Activated CD4-positive, alpha-beta T cell treated with anti-CD3 and anti-CD28 coated beads, Interleukin-2, amount 50 U/mL, for 4 hours (primary cell): ENCODE results near the gene SEMA3C.

Source experiments
- DNase-seq, 2 experiments: peaks; one replicate each; pipeline ENCODE4 v3.0.0-alpha.2; 2020

SEMA3C gene

DNA sequence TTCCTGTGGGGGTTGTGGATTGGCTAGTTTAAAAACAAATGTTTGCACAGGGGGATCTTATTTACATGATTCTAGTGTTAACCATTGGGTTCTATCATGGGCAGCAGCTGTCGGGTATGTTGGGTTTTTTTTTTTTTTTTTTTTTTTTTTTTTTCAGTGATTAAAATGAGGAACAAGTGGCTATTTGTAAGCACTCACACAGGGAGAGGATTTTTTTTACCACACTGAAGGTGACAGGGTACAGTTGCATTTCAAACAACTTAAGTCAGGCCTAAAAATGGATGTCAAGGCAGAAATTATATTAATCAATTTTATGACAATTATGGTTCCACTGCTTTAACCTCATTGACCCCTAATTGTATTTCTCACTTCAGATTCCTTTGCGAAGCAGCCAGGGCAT, 187.6 kb downstream of the SEMA3C start:
- no peak for DNase-seq

DNA sequence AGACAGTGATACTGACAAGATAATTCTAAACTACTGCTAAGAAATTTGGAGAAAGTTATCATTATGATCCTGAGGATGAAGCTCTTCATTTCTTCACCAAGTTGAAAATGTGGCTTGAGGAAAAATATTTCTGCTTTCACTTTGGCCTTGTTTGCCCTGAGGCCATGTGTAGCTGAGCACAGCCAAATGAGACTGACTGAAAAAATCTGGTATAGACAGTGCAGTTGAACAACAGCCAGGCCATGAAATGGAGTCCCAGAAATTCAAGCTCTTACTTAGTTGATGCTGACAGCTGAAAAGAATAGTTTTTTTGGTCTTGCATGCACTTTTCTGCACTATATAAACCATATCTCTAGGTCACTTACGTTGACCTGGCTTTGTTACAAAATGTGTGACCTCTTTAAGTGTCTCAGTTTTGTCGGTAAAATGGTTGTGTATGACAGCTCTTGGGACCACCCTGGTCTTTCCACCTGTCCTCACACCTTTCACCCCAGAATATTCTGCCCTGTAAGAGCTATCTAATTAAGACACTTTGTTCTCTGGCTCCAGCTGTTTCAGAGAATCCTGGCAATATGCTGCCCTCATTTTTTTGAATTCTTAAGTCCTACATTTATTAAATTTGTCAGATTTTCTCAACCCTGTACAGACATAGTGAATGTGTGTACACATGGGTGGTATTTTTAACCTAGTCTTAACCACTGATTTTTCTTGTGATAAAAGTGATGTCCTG, 189.1 kb downstream of the SEMA3C start:
- DNase-seq = no peak

DNA sequence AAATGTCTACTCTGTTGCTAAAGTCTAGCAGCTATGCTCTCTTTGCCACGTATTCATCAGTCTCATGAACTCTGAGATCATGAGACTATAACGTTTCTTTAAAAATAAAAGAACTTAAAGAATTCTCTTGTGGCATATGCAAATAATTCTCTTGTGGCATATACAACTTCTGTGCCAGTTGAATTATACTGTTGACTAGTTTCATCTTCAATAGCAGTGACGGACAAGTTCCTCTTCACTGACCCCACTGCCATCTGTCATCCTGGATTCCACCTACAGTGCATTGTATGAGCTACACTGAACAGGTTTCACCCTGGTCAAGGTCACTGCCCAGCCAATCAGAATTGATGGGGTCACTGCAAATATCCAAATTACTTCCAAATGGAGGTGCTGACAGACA, 192.2 kb downstream of the SEMA3C start:
- no peak for DNase-seq

DNA sequence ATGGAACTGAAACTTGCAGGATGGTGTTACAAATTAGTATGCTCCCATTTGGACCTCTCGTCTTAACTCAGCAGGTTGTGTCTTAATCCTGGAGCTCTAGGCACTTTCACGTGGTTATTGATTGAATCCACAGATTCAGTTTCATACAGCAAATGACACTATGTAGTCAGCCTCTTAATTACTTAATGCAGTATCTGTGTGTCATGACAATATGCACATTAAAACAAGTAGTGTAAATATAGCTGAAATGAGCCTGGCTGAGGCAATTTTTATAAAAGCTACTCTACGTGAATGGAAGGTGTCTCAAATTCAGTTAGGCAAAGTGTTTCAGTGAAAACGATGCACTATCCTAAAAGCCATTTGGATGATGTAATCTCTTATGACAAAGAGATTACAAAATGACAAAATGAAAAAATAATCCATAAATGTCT, 193.7 kb downstream of the SEMA3C start:
- no peak for DNase-seq

GRCh38 chr7:80724249-80724871, 194.5 kb downstream of the SEMA3C start:
- no peak for DNase-seq

DNA sequence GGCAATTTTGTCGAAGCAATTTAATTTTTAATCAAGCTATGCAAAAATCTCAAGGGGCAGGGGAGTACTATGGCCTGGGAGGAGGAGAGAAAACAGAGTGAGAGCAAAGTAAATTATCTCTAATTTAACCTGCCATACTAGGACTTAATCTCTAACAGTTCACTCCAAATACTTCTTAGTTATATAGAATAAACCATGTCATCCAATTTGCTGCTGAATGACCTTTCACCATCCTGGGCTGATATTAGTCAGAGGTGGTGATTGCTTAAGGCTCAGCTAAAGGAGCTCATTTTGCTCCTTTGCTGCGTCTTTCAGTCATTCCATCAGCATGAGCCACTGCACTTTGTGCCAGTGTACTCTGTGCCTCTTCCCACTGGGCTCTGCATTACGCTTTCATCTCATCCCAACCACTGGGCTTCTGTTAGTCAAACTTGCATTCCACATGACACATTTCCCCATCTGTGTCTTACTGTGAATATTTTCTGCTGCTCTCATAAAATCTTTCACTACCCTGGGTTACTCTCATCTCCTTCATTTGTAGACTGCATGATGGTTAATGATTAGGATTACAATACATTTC, 196.1 kb downstream of the SEMA3C start:
- DNase-seq = no peak

GRCh38 chr7:80721883-80722615, 196.8 kb downstream of the SEMA3C start:
- no peak for DNase-seq

GRCh38 chr7:80720146-80720545, 198.7 kb downstream of the SEMA3C start:
- no peak for DNase-seq

GRCh38 chr7:80719261-80719660, 199.6 kb downstream of the SEMA3C start:
- no peak for DNase-seq

DNA sequence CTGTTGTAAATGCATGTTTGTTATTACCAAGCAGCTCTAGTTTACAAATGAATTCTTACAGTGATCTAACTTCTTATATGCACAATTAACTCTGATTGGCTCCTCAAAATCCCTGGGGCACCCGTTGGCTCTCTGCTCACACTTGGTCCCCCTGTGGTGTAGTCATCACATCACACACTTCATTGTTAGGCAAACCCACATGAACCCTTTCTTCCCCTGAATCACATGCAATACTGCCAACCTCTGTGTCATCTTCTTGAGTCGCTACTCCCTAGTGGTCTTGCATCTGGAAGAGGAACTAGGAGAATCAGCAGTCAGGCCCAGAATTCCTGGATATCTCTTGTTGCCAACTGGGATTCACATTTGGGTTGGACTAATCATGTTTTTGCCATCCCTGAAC, 207.3 kb downstream of the SEMA3C start:
- DNase-seq = no peak

DNA sequence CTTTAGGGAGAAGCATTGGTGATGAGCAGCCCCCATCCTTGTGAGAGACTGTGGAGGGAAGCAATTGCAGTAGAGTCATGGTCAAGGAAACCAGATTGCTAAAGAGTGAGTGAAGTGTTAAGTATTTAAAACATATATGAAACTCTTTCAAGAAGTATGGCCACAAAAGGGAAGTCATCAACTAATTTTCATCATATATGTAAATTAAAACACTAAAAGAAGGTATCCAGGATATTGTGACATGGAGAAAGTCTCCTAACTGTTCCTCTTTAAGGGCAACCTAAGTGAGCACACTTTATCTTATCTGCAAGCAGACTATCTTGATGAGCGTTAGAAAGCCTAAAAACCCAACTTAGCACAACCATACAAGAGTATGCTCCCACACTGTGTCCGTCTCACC, 210.7 kb downstream of the SEMA3C start:
- DNase-seq = no peak

- no peak for DNase-seq
Measured at GRCh38 chr7:80707318-80707717, 211.5 kb downstream of the SEMA3C start.

DNA sequence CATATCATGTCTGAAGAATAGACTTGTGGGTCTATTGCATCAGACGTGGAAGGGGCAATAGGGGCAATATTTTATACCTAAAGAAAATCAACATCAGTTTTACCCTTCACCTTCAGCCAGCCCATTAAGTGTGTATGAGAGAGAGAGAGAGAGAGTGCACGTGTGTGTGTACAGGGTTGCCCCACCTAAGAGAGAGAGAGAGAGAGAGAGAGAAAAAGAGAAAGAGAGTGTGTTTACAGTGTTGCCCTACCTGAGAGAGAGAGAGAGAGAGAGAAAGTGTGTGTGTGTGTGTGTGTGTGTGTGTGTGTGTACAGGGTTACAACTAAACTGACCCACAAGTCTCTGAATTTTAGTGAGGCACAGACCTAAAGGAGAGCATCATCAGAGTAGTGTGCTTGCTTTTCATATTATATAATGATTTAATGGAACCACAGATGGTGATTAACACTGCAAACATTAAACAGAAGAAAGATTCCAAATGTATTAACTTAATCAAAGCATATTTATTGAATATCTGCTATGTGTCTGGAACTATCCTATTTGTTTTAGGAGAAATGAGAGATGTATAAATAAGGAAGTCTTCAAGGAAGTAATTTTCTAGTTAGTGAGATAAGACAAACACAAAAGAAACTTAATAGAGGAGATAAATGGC, 213.6 kb downstream of the SEMA3C start:
- DNase-seq = no peak

- no peak for DNase-seq
Measured at GRCh38 chr7:80703272-80703671, 215.6 kb downstream of the SEMA3C start.

GRCh38 chr7:80699721-80700256, 219.1 kb downstream of the SEMA3C start:
- no peak for DNase-seq

- no peak for DNase-seq
Measured at GRCh38 chr7:80699045-80699638, 219.7 kb downstream of the SEMA3C start.
